GM13976 (cell line): ENCODE measurements around the gene TSN.

ENCODE experiments used
- DNase-seq: peaks from one replicate; pipeline ENCODE4 v3.0.0; 2012; ENCODE audit warnings: low spot score
- CTCF ChIP-seq: IDR thresholded peaks from 2 replicates; pipeline ENCODE4 v1.5.1; 2012; ENCODE audit warnings: borderline replicate concordance, mild to moderate bottlenecking; ENCODE audit not compliant: insufficient read depth; ENCODE audit errors: extremely low read depth, missing control alignments, control extremely low read depth
- in situ Hi-C: fragments of 300-500 bp; cut with MboI; formaldehyde crosslinking; loops from one replicate; pipeline ENCODE4 v1.12.0; 2022; ENCODE audit warnings: low sequenced_read_pairs, mixed read lengths, inconsistent platforms; ENCODE audit not compliant: unreplicated experiment

TSN gene

GRCh38 chr2:121778741-121779487, 23.5 kb downstream of the TSN start:
- in situ Hi-C loops: no loop called here
- no peak for TF ChIP-seq CTCF
- no peak for DNase-seq

- in situ Hi-C loops: no loop called here
- DNase-seq: no peak
- no peak for TF ChIP-seq CTCF
Measured at GRCh38 chr2:121783180-121783579, 27.7 kb downstream of the TSN start.

- DNase-seq: no peak
Measured at GRCh38 chr2:121788685-121789084, 33.2 kb downstream of the TSN start.

GRCh38 chr2:121790276-121790956, 35.0 kb downstream of the TSN start:
- in situ Hi-C loops: no loop called here
- TF ChIP-seq CTCF: no peak

More at GRCh38 chr2:121788685-121789084, 33.2 kb downstream of the TSN start:
- no peak for TF ChIP-seq CTCF
- in situ Hi-C loops: no loop called here

GRCh38 chr2:121791290-121791689, 35.8 kb downstream of the TSN start:
- no peak for TF ChIP-seq CTCF
- in situ Hi-C loops: no loop called here
- no peak for DNase-seq

More at GRCh38 chr2:121790276-121790956, 35.0 kb downstream of the TSN start:
- DNase-seq: no peak

- no peak for TF ChIP-seq CTCF
- no peak for DNase-seq
- in situ Hi-C loops: no loop called here
Measured at GRCh38 chr2:121791801-121792221, 36.4 kb downstream of the TSN start.
